Left lung (tissue), 10 donors: Measurements from ENCODE around the gene TEK. TPM values are rescaled to one million over a fixed set of nuclear protein-coding genes. Genes with fewer than 3 reads are reported as not detected.
"Not testable (repeated sequence)": the region's sequence is repeated elsewhere in the genome, so short reads cannot be mapped to it uniquely, and the experiment has no call there.

Experiments
- ATAC-seq: fragments of 200-7000 bp; cut with Tn5 transposase; one replicate; pipeline ENCODE4 v1.9.1; 2020; ENCODE audit warnings: moderate library complexity
- DNase-seq, 4 donors: peaks; one replicate each; pipeline ENCODE4 v3.0.0-alpha.2; 2013 to 2020
- H3K27ac ChIP-seq, 2 donors: fragments of 200-600 bp; sonication (generic) in 1 of 2; one replicate each; pipeline versions ENCODE4 v1.5.0 to v1.8.0; 2020 to 2021
- H3K27me3 ChIP-seq, 2 donors: fragments of 200-600 bp; sonication (generic) in 1 of 2; one replicate each; pipeline versions ENCODE4 v1.5.0 to v1.8.0; 2020 to 2021
- H3K36me3 ChIP-seq, 2 donors: fragments of 200-600 bp; sonication (generic) in 1 of 2; one replicate each; pipeline versions ENCODE4 v1.5.0 to v1.8.0; 2020 to 2021
- H3K4me1 ChIP-seq, 2 donors: fragments of 200-600 bp; one replicate each; pipeline ENCODE4 v1.8.0; 2021
- H3K4me3 ChIP-seq, 2 donors: fragments of 200-600 bp; sonication (generic) in 1 of 2; one replicate each; pipeline versions ENCODE4 v1.5.0 to v1.8.0; 2020 to 2021; ENCODE audit warnings: mild to moderate bottlenecking in 1 of 2
- H3K9me3 ChIP-seq, 2 donors: fragments of 200-600 bp; sonication (generic) in 1 of 2; one replicate each; pipeline versions ENCODE4 v1.5.0 to v1.8.0; 2020 to 2021
- CTCF ChIP-seq, 2 donors: fragments of 200-600 bp; sonication (generic) in 1 of 2; IDR thresholded peaks; one replicate each; pipeline versions ENCODE4 v1.5.0 to v1.8.0; 2021; ENCODE audit warnings: antibody characterized with exemption in 2 of 2
- intact Hi-C, 2 donors: fragments of 100-400 bp; cut with DNase I; formaldehyde crosslinking; loops; one replicate each; pipeline versions ENCODE4 v1.11.2 to v1.14.2; 2022
- polyA plus RNA-seq, 6 donors: library from polyadenylated mRNA; unstranded; fragments of 120-200 nt; gene quantifications; one replicate each; pipeline ENCODE4 v1.2.1, GENCODE V29; 2013; ENCODE audit not compliant: insufficient read length in 6 of 6
- total RNA-seq, 2 donors: library from RNA; stranded (reverse); fragmentation: NEBNext Ultra II Directional; extraction: Animal tissue kit (Norgen Biotek cat#: 25700); gene quantifications; one replicate each; pipeline ENCODE4 v1.2.1, GENCODE V29; 2021
- donor health status: DM: no; HTN: yes; CAD: no.
- donor health status: DM: no; HTN: no; CAD: no.

Gene TEK
- total and polyA plus RNA-seq, 8 donors = 20.3 to 55.6 (median 42.1) TPM

DNA sequence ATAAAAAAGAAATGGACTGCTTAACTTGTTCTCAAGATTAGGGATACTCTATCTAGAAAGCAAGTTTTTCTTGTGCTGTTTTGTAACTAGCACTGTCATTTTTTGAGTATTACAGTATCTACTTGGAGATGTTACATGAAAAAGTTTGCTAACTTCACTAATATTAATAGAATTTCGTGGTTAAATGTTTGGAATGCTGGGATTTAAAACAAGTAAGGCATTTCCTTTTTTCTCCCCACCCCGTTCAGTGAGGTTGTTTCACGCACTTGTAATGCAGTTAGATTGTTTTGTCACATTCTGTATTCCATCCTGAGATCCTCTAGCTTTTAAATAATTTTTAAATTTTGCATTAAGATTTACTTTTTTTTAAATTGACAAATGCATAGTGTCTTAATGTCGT, 20.0 kb upstream of the TEK start:
- no peak overlapping the region for H3K27ac ChIP-seq
- intact Hi-C loops = no loop called here
- H3K4me1 ChIP-seq = no peaks in the 10 kb centered on the region
- H3K27me3 ChIP-seq = no peaks in the 10 kb centered on the region
- H3K36me3 ChIP-seq = no peaks in the 10 kb centered on the region
- no peak overlapping the region for H3K4me3 ChIP-seq
- DNase-seq = no peak
- H3K9me3 ChIP-seq = no peaks in the 10 kb centered on the region
- TF ChIP-seq CTCF (IDR thresholded peaks at IDR 0.05) = no peak
- ATAC-seq = no peak

DNA sequence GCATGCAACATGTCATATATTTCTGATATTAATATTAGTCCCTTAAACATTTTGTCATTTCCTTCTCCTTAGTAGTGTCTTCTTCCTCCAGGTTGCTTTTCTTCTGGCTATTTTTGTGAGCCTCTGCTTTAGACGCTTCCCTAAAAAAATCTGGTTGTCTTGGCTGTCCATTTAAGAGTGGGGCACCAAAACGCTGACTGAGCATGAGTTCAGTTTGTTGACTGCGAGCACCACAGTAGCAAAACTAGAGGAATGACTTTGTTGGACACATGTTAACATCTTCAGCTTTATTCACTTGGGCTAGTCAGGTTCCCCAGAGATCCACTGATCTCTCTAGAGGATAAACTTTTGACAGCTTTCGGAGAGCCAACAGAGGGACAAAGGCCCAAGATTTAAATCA, 19.3 kb upstream of the TEK start:
- H3K27ac ChIP-seq = no peak overlapping the region
- no peaks in the 10 kb centered on the region for H3K36me3 ChIP-seq
- no peak for TF ChIP-seq CTCF (IDR thresholded peaks at IDR 0.05)
- no peaks in the 10 kb centered on the region for H3K4me1 ChIP-seq
- intact Hi-C loops = no loop called here
- no peak overlapping the region for H3K4me3 ChIP-seq
- ATAC-seq (no peak), DNase-seq (no peak)
- H3K9me3 ChIP-seq = no peaks in the 10 kb centered on the region
- H3K27me3 ChIP-seq = no peaks in the 10 kb centered on the region

- intact Hi-C loops = no loop called here
- no peak overlapping the region for H3K27ac ChIP-seq
Observed at GRCh38 chr9:27090231-27090630, 18.8 kb upstream of the TEK start.

GRCh38 chr9:27090711-27091110, 18.3 kb upstream of the TEK start:
- no peak for ATAC-seq

More at GRCh38 chr9:27090231-27090630, 18.8 kb upstream of the TEK start:
- H3K9me3 ChIP-seq = no peaks in the 10 kb centered on the region
- DNase-seq = no peak
- no peaks in the 10 kb centered on the region for H3K36me3 ChIP-seq
- TF ChIP-seq CTCF (IDR thresholded peaks at IDR 0.05) = no peak
- no peaks in the 10 kb centered on the region for H3K4me1 ChIP-seq
- ATAC-seq = no peak
- no peaks in the 10 kb centered on the region for H3K27me3 ChIP-seq
- no peak overlapping the region for H3K4me3 ChIP-seq

GRCh38 chr9:27092496-27092895, 16.5 kb upstream of the TEK start:
- H3K9me3 ChIP-seq, H3K4me1 ChIP-seq, DNase-seq, H3K4me3 ChIP-seq, H3K27ac ChIP-seq, ATAC-seq, intact Hi-C loops, H3K36me3 ChIP-seq, H3K27me3 ChIP-seq: not testable (repeated sequence)

More at GRCh38 chr9:27090711-27091110, 18.3 kb upstream of the TEK start:
- TF ChIP-seq CTCF (IDR thresholded peaks at IDR 0.05) = no peak
- Histone ChIP-seq H3K4me1 (no peaks in the 10 kb centered on the region), H3K9me3 (no peaks in the 10 kb centered on the region), H3K4me3 (no peak overlapping the region), H3K27ac (no peak overlapping the region), H3K36me3 (no peaks in the 10 kb centered on the region), H3K27me3 (no peaks in the 10 kb centered on the region)
- DNase-seq = no peak
- intact Hi-C loops = no loop called here

DNA sequence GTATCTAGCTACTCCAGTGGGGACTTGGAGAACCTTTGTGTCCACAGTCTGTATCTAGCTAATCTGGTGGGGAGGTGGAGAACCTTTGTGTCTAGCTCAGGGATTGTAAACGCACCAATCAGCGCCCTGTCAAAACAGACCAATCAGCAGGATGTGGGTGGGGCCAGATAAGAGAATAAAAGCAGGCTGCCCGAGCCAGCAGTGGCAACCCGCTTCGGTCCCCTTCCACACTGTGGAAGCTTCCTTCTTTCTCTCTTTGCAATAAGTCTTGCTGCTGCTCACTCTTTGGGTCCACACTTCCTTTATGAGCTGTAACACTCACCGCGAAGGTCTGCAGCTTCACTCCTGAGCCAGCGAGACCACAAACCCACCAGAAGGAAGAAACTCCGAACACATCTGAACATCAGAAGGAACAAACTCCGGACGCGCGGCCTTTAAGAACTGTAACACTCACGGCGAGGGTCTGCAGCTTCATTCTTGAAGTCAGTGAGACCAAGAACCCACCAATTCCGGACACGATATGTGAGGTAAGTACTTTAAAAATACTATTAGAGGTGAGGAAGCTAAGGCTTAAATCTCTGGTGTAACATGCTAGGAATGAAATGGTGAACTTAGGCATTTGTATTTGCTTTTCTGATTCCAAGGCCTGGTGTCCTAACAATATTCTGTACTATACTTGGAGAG, 15.5 kb upstream of the TEK start:
- intact Hi-C loops, H3K27ac ChIP-seq, DNase-seq, H3K4me3 ChIP-seq, ATAC-seq, H3K36me3 ChIP-seq, H3K9me3 ChIP-seq, H3K4me1 ChIP-seq, H3K27me3 ChIP-seq: not testable (repeated sequence)
